DOHH2 (cell line): Measurements from ENCODE around the gene MRPL36.

ENCODE experiments used
- H3F3A ChIP-seq: fragments of 200-600 bp; sonication (generic), shearing (Covaris generic); 2 replicates; pipeline ENCODE4 v1.6.0; 2016; ENCODE audit warnings: antibody characterized with exemption, mild to moderate bottlenecking; ENCODE audit not compliant: control insufficient read depth, insufficient read depth
- H3K27ac ChIP-seq: fragments of 200-600 bp; sonication (generic); 2 replicates; pipeline ENCODE4 v1.5.1; 2014; ENCODE audit warnings: low read depth, mild to moderate bottlenecking, low read length, moderate library complexity
- H3K27me3 ChIP-seq: fragments of 200-600 bp; sonication (generic); 2 replicates; pipeline ENCODE4 v1.6.1; 2014; ENCODE audit warnings: mild to moderate bottlenecking, low read length, mixed read lengths; ENCODE audit not compliant: control insufficient read depth
- H3K36me3 ChIP-seq: fragments of 200-600 bp; sonication (generic); 2 replicates; pipeline ENCODE4 v1.6.1; 2014; ENCODE audit warnings: mild to moderate bottlenecking, low read length, moderate library complexity, mixed read lengths; ENCODE audit not compliant: control insufficient read depth
- H3K4me1 ChIP-seq: fragments of 200-600 bp; sonication (generic); 2 replicates; pipeline ENCODE4 v1.6.1; 2014; ENCODE audit warnings: mild to moderate bottlenecking, low read length, mixed read lengths; ENCODE audit not compliant: control insufficient read depth
- H3K4me2 ChIP-seq: fragments of 200-600 bp; sonication (generic); 2 replicates; pipeline ENCODE4 v1.6.0; 2014; ENCODE audit warnings: mild to moderate bottlenecking, low read length, moderate library complexity
- H3K4me3 ChIP-seq: fragments of 200-600 bp; sonication (generic); 2 replicates; pipeline ENCODE4 v1.5.1; 2014; ENCODE audit warnings: mild to moderate bottlenecking, low read length, mixed read lengths
- H3K79me2 ChIP-seq: fragments of 200-600 bp; sonication (generic); 2 replicates; pipeline ENCODE4 v1.6.1; 2014; ENCODE audit warnings: mild to moderate bottlenecking, low read length, mixed read lengths; ENCODE audit not compliant: control insufficient read depth
- H3K9me2 ChIP-seq: fragments of 200-600 bp; sonication (generic); replicated peaks from 2 replicates; pipeline ENCODE4 v1.6.1; 2014; ENCODE audit warnings: mild to moderate bottlenecking, low read length, mixed read lengths; ENCODE audit not compliant: control insufficient read depth
- H3K9me3 ChIP-seq: fragments of 200-600 bp; sonication (generic); 2 replicates; pipeline ENCODE4 v1.6.1; 2014; ENCODE audit warnings: antibody characterized with exemption, low read length, mixed read lengths; ENCODE audit not compliant: control insufficient read depth, insufficient read depth
- H4K20me1 ChIP-seq: fragments of 200-600 bp; sonication (generic); 2 replicates; pipeline ENCODE4 v1.6.0; 2014; ENCODE audit warnings: low read depth, mild to moderate bottlenecking, antibody characterized with exemption, low read length, moderate library complexity; ENCODE audit not compliant: control insufficient read depth, insufficient read depth
- CTCF ChIP-seq: fragments of 200-600 bp; sonication (generic); IDR thresholded peaks from one replicate; pipeline ENCODE4 v1.5.1; 2014; ENCODE audit warnings: antibody characterized with exemption, mild to moderate bottlenecking, low read depth, low read length; ENCODE audit not compliant: poor library complexity, severe bottlenecking
- EZH2phosphoT487 ChIP-seq: fragments of 200-600 bp; sonication (generic); IDR thresholded peaks from 2 replicates; pipeline ENCODE4 v1.6.1; 2017; ENCODE audit warnings: borderline replicate concordance, mild to moderate bottlenecking, antibody characterized with exemption, low read length, moderate library complexity, mixed read lengths

The MRPL36 gene

DNA sequence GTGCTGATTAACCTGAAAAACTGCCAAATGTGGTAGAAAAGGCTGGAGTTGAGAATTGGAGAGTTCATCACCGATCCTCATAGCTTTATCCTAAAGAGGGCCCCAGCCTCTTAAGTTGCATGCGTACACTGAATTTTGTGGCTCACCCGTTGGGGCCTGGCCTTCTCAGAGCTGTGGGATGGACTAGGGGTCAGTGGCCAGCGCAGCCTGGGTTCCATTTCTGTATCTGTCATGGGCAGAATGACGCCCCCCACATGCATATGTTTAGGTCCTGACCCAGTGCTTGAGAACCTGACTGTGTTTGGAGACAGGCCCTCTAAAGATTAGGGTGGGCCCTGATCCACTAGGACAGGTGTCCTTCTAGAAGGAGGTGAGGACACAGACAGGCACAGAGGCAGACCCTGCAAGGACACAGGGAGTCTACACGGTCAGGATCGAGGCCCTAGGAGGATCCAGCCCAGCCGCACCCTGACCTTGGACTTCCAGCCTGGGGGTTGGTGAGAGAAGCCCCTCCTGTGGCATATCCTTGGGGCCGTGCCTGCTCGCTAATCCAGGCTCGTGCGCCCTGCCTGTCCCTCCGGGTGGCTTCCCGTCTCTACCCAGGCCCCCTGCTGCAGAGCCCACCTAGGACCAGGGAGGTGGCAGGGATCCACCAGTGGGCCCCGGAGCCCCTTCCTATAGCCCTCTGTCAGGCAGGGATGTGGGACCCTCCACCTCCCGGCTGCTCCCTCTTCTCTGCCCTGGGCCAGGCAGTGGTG lies 33.8 kb upstream of the MRPL36 start:
- H3K4me3 ChIP-seq: no peak overlapping the region
- TF ChIP-seq EZH2phosphoT487: no peak
- no peak for TF ChIP-seq CTCF
- H3K27ac ChIP-seq: no peak overlapping the region
- H3K4me1 ChIP-seq: no peaks in the 10 kb centered on the region
- H3K79me2 ChIP-seq: no peaks in the 10 kb centered on the region
- H3K27me3 ChIP-seq: no peaks in the 10 kb centered on the region
- H3F3A ChIP-seq: peaks cover 2% of the 10 kb centered on the region; the same call in 1 of the 2 replicates
- no peaks in the 10 kb centered on the region for H3K9me2 ChIP-seq
- H3K9me3 ChIP-seq: no peaks in the 10 kb centered on the region
- no peaks in the 10 kb centered on the region for H4K20me1 ChIP-seq
- H3K4me2 ChIP-seq: no peak overlapping the region
- H3K36me3 ChIP-seq: no peaks in the 10 kb centered on the region; the same call in 1 of the 2 replicates

- H3K4me1 ChIP-seq: no peaks in the 10 kb centered on the region; the same call in 1 of the 2 replicates
Measured at GRCh38 chr5:1832511-1833250, 33.0 kb upstream of the MRPL36 start.

GRCh38 chr5:1831677-1832313 lies 32.2 kb upstream of the MRPL36 start:
- no peaks in the 10 kb centered on the region for H3K9me3 ChIP-seq
- H3K27ac ChIP-seq: no peak overlapping the region
- H4K20me1 ChIP-seq: no peaks in the 10 kb centered on the region
- H3K36me3 ChIP-seq: peaks cover 3% of the 10 kb centered on the region; the same call in 1 of the 2 replicates
- no peaks in the 10 kb centered on the region; the same call in 1 of the 2 replicates for H3K4me1 ChIP-seq
- H3K79me2 ChIP-seq: no peaks in the 10 kb centered on the region
- peaks cover 2% of the 10 kb centered on the region; the same call in 1 of the 2 replicates for H3F3A ChIP-seq
- no peaks in the 10 kb centered on the region for H3K27me3 ChIP-seq
- TF ChIP-seq EZH2phosphoT487: no peak
- TF ChIP-seq CTCF: no peak
- H3K4me2 ChIP-seq: no peak overlapping the region
- H3K9me2 ChIP-seq: no peaks in the 10 kb centered on the region
- H3K4me3 ChIP-seq: no peak overlapping the region

More at GRCh38 chr5:1832511-1833250, 33.0 kb upstream of the MRPL36 start:
- H3K36me3 ChIP-seq: no peaks in the 10 kb centered on the region; the same call in 1 of the 2 replicates
- H3K9me2 ChIP-seq: no peaks in the 10 kb centered on the region
- H3K79me2 ChIP-seq: no peaks in the 10 kb centered on the region
- peaks cover 2% of the 10 kb centered on the region; the same call in 1 of the 2 replicates for H3F3A ChIP-seq
- H3K9me3 ChIP-seq: no peaks in the 10 kb centered on the region
- no peak overlapping the region for H3K4me3 ChIP-seq
- H3K4me2 ChIP-seq: no peak overlapping the region
- H3K27ac ChIP-seq: no peak overlapping the region
- no peak for TF ChIP-seq CTCF
- TF ChIP-seq EZH2phosphoT487: no peak
- no peaks in the 10 kb centered on the region for H3K27me3 ChIP-seq
- H4K20me1 ChIP-seq: no peaks in the 10 kb centered on the region
